ENCODE measurements around the gene KRTAP17-1. TPM values are rescaled to one million over a fixed set of nuclear protein-coding genes. Genes with fewer than 3 reads are reported as not detected.

KRTAP17-1 gene, protein sequence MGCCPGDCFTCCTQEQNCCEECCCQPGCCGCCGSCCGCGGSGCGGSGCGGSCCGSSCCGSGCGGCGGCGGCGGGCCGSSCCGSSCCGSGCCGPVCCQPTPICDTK
- polyA plus RNA-seq (2013), result not detected

- no peaks in the 10 kb centered on the region for H3K27me3 ChIP-seq (replicated peaks in 2 of 5; ENCODE audit: control insufficient read depth in 4 of 5, insufficient read depth in 5 of 5, low read length in 4 of 5)
- H3K4me3 ChIP-seq (ENCODE audit: control insufficient read depth in 1 of 7, extremely low read depth in 1 of 7, insufficient read depth in 4 of 7, low read depth in 2 of 7, low read length in 6 of 7), result no peak within 1 kb of the TSS
- no peak for DNase-seq
- H3K9me3 ChIP-seq (ENCODE audit: control extremely low read depth in 1 of 5, control insufficient read depth in 4 of 5, insufficient read depth in 2 of 5, low read depth in 1 of 5, low read length in 4 of 5), result peaks cover 0 to 8% (median 0%) of the 10 kb centered on the region in 5 experiments
- H3K36me3 ChIP-seq (ENCODE audit: control insufficient read depth in 4 of 4, insufficient read depth in 4 of 4, low read length in 3 of 4), result no peaks in the 10 kb centered on the region
- WGBS (ENCODE audit: insufficient coverage), result 95% methylated on average over 22 of the region's 24 CpGs
- no peak within 1 kb of the TSS for H3K27ac ChIP-seq (ENCODE audit: insufficient read depth in 1 of 2, low read depth in 1 of 2, low read length in 2 of 2, poor library complexity in 1 of 2, severe bottlenecking in 2 of 2)
- CTCF ChIA-PET, result no interaction called here
- H3K4me1 ChIP-seq (ENCODE audit: control extremely low read depth in 1 of 4, control insufficient read depth in 4 of 4, insufficient read depth in 4 of 4, low read length in 3 of 4), result no peaks in the 10 kb centered on the region
- POLR2A ChIA-PET, result no interaction called here
Measured at GRCh38 chr17:41315204-41315794, at the start of gene KRTAP17-1. Gene KRTAP17-1 (minus strand): TSS chr17:41315710. CDS start chr17:41315650, 60 bp downstream.

DNA sequence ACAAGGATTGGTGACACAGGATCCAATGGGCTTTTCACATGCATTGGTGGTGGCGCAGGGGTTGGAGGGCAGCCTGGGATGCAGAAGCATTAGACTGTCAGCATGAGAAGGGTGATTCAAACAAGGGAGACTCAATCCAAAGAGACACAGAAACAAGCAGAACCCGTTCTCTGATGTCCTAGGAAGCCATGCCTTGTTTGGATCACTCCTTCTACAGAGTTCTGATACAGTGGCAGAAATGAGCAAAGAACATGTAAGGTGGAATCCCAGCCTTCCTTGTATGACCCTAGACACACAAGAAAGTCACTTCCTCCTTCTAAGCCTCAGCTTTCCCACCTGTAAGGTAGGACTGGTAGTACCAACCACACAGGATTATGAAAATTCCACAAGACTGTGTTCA lies 48.4 kb upstream of the KRTAP17-1 start:
- 96% methylated on average over 2 of the region's 2 CpGs for WGBS (ENCODE audit: insufficient coverage)
- Histone ChIP-seq H3K4me3 (ENCODE audit: control insufficient read depth in 1 of 7, extremely low read depth in 1 of 7, insufficient read depth in 4 of 7, low read depth in 2 of 7, low read length in 6 of 7) (no peak overlapping the region), H3K27ac (ENCODE audit: insufficient read depth in 1 of 2, low read depth in 1 of 2, low read length in 2 of 2, poor library complexity in 1 of 2, severe bottlenecking in 2 of 2) (no peak overlapping the region), H3K27me3 (replicated peaks in 2 of 5; ENCODE audit: control insufficient read depth in 4 of 5, insufficient read depth in 5 of 5, low read length in 4 of 5) (peaks cover 0 to 6% (median 2%) of the 10 kb centered on the region in 5 experiments), H3K36me3 (ENCODE audit: control insufficient read depth in 4 of 4, insufficient read depth in 4 of 4, low read length in 3 of 4) (no peaks in the 10 kb centered on the region), H3K9me3 (ENCODE audit: control extremely low read depth in 1 of 5, control insufficient read depth in 4 of 5, insufficient read depth in 2 of 5, low read depth in 1 of 5, low read length in 4 of 5) (peaks cover 0 to 8% (median 0%) of the 10 kb centered on the region in 5 experiments), H3K4me1 (ENCODE audit: control extremely low read depth in 1 of 4, control insufficient read depth in 4 of 4, insufficient read depth in 4 of 4, low read length in 3 of 4) (no peaks in the 10 kb centered on the region)
- DNase-seq, result no peak
- ChIA-PET POLR2A (no interaction called here), CTCF (no interaction called here)

DNA sequence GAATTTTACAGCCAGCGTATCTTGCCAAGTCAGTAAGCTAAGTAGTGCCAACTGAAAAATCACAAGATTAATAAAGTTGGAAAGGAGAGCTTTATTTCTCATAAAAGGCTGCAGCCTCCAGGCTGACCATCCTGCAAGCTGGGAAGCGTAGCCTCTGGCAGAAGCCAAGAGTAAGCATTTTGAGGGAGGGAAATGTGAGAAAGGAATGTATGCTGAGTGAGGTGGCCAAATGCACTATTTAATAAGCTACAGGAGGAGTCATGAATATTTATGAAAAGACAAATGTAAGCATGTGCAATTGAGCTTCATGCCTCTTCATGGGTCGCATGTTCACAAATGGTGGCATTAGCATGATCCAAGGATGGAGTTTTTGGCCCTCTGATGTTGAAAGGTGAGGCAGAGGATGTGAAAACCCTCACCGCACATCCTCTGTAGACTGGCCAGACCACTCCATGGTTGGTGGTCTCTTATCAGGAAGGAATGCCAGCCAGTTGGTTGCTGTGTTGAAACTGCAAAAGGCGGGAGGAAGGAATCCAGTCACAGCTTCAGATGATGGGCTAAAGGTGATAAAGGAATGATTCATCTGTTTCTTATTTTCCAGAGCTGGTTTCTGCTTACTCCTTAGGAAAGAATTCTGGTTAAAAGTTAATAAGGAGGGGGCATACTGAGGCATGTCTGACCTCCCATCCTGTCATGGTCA lies 44.9 kb upstream of the KRTAP17-1 start:
- POLR2A ChIA-PET, result no interaction called here
- 94% methylated on average over 4 of the region's 5 CpGs for WGBS (ENCODE audit: insufficient coverage)
- no peak for DNase-seq
- Histone ChIP-seq H3K4me1 (ENCODE audit: control extremely low read depth in 1 of 4, control insufficient read depth in 4 of 4, insufficient read depth in 4 of 4, low read length in 3 of 4) (no peaks in the 10 kb centered on the region), H3K27ac (ENCODE audit: insufficient read depth in 1 of 2, low read depth in 1 of 2, low read length in 2 of 2, poor library complexity in 1 of 2, severe bottlenecking in 2 of 2) (no peak overlapping the region), H3K9me3 (ENCODE audit: control extremely low read depth in 1 of 5, control insufficient read depth in 4 of 5, insufficient read depth in 2 of 5, low read depth in 1 of 5, low read length in 4 of 5) (peaks cover 0 to 9% (median 2%) of the 10 kb centered on the region in 5 experiments), H3K27me3 (replicated peaks in 2 of 5; ENCODE audit: control insufficient read depth in 4 of 5, insufficient read depth in 5 of 5, low read length in 4 of 5) (peaks cover 2 to 9% (median 2%) of the 10 kb centered on the region in 5 experiments), H3K4me3 (ENCODE audit: control insufficient read depth in 1 of 7, extremely low read depth in 1 of 7, insufficient read depth in 4 of 7, low read depth in 2 of 7, low read length in 6 of 7) (no peak overlapping the region), H3K36me3 (ENCODE audit: control insufficient read depth in 4 of 4, insufficient read depth in 4 of 4, low read length in 3 of 4) (no peaks in the 10 kb centered on the region)
- CTCF ChIA-PET, result no interaction called here

- peak in 2 of 3 donors; percentile 12 to 17 for DNase-seq
- H3K4me1 ChIP-seq (ENCODE audit: control extremely low read depth in 1 of 4, control insufficient read depth in 4 of 4, insufficient read depth in 4 of 4, low read length in 3 of 4), result no peaks in the 10 kb centered on the region
- H3K4me3 ChIP-seq (ENCODE audit: control insufficient read depth in 1 of 7, extremely low read depth in 1 of 7, insufficient read depth in 4 of 7, low read depth in 2 of 7, low read length in 6 of 7), result no peak overlapping the region
- no peaks in the 10 kb centered on the region for H3K36me3 ChIP-seq (ENCODE audit: control insufficient read depth in 4 of 4, insufficient read depth in 4 of 4, low read length in 3 of 4)
- no peak overlapping the region for H3K27ac ChIP-seq (ENCODE audit: insufficient read depth in 1 of 2, low read depth in 1 of 2, low read length in 2 of 2, poor library complexity in 1 of 2, severe bottlenecking in 2 of 2)
- H3K27me3 ChIP-seq (replicated peaks in 2 of 5; ENCODE audit: control insufficient read depth in 4 of 5, insufficient read depth in 5 of 5, low read length in 4 of 5), result peaks cover 0 to 6% (median 2%) of the 10 kb centered on the region in 5 experiments
- ChIA-PET POLR2A (no interaction called here), CTCF (no interaction called here)
- peaks cover 0 to 2% (median 1%) of the 10 kb centered on the region in 5 experiments for H3K9me3 ChIP-seq (ENCODE audit: control extremely low read depth in 1 of 5, control insufficient read depth in 4 of 5, insufficient read depth in 2 of 5, low read depth in 1 of 5, low read length in 4 of 5)
- 75% methylated on average over 1 of the region's 4 CpGs for WGBS (ENCODE audit: insufficient coverage)
Measured at GRCh38 chr17:41354536-41354935, 39.0 kb upstream of the KRTAP17-1 start.

DNA sequence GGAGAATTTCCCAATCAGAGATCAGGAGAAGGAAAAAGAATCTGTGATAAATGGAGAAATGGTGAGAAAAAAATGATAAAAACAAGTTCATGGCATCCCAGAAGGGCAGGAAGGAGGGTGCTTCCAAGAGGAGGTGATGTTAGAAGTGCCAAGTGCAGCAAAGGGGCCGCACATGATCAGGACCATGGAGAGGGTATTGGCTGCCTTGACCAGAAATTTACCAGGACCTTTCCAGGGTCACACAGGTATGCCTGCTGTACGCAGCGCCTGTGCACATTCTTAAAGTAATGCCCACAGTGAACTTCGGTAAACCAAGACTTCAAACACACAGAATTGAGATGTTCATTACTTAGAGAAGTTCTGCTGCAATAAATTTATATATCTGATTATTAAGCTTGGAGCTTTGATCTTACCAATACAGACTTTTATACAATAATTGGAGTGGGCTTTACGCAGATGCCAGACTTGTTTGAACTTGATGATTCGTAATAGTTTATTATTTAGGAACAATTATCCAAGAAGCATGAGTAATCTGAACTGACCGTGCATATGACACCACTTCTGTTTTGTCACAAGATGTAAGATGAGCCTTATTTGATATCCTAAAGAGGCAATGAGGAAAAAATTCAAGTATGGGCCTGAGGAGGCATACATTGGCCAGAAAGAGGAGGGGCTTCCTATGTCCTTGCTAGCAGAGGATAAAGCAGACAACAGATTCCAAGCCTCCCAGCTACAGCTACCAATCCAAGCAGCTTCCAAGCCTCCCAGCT lies 37.3 kb upstream of the KRTAP17-1 start:
- CTCF ChIA-PET, result no interaction called here
- POLR2A ChIA-PET, result no interaction called here

GRCh38 chr17:41351177-41351576 lies 35.7 kb upstream of the KRTAP17-1 start:
- H3K27ac ChIP-seq (ENCODE audit: insufficient read depth in 1 of 2, low read depth in 1 of 2, low read length in 2 of 2, poor library complexity in 1 of 2, severe bottlenecking in 2 of 2), result no peak overlapping the region
- H3K9me3 ChIP-seq (ENCODE audit: control extremely low read depth in 1 of 5, control insufficient read depth in 4 of 5, insufficient read depth in 2 of 5, low read depth in 1 of 5, low read length in 4 of 5), result peaks cover 0 to 2% (median 0%) of the 10 kb centered on the region in 5 experiments
- WGBS (ENCODE audit: insufficient coverage), result no CpG with 5 or more reads among the region's 2 CpGs
- no peak for DNase-seq
- H3K36me3 ChIP-seq (ENCODE audit: control insufficient read depth in 4 of 4, insufficient read depth in 4 of 4, low read length in 3 of 4), result no peaks in the 10 kb centered on the region
- CTCF ChIA-PET, result no interaction called here
- H3K4me3 ChIP-seq (ENCODE audit: control insufficient read depth in 1 of 7, extremely low read depth in 1 of 7, insufficient read depth in 4 of 7, low read depth in 2 of 7, low read length in 6 of 7), result no peak overlapping the region
- H3K4me1 ChIP-seq (ENCODE audit: control extremely low read depth in 1 of 4, control insufficient read depth in 4 of 4, insufficient read depth in 4 of 4, low read length in 3 of 4), result no peaks in the 10 kb centered on the region
- POLR2A ChIA-PET, result no interaction called here
- peaks cover 0 to 3% (median 2%) of the 10 kb centered on the region in 5 experiments for H3K27me3 ChIP-seq (replicated peaks in 2 of 5; ENCODE audit: control insufficient read depth in 4 of 5, insufficient read depth in 5 of 5, low read length in 4 of 5)

More for the DNA sequence above, 37.3 kb upstream of the KRTAP17-1 start:
- Histone ChIP-seq H3K36me3 (ENCODE audit: control insufficient read depth in 4 of 4, insufficient read depth in 4 of 4, low read length in 3 of 4) (no peaks in the 10 kb centered on the region), H3K27me3 (replicated peaks in 2 of 5; ENCODE audit: control insufficient read depth in 4 of 5, insufficient read depth in 5 of 5, low read length in 4 of 5) (peaks cover 0 to 6% (median 3%) of the 10 kb centered on the region in 5 experiments), H3K4me3 (ENCODE audit: control insufficient read depth in 1 of 7, extremely low read depth in 1 of 7, insufficient read depth in 4 of 7, low read depth in 2 of 7, low read length in 6 of 7) (no peak overlapping the region), H3K27ac (ENCODE audit: insufficient read depth in 1 of 2, low read depth in 1 of 2, low read length in 2 of 2, poor library complexity in 1 of 2, severe bottlenecking in 2 of 2) (no peak overlapping the region), H3K9me3 (ENCODE audit: control extremely low read depth in 1 of 5, control insufficient read depth in 4 of 5, insufficient read depth in 2 of 5, low read depth in 1 of 5, low read length in 4 of 5) (peaks cover 0 to 2% (median 0%) of the 10 kb centered on the region in 5 experiments), H3K4me1 (ENCODE audit: control extremely low read depth in 1 of 4, control insufficient read depth in 4 of 4, insufficient read depth in 4 of 4, low read length in 3 of 4) (no peaks in the 10 kb centered on the region)
- WGBS (ENCODE audit: insufficient coverage), result 83% methylated on average over 1 of the region's 7 CpGs
- no peak for DNase-seq
